Naive thymus-derived CD4-positive, alpha-beta T cell (primary cell): ENCODE measurements around the gene FAM89A. TPM values are rescaled to one million over a fixed set of nuclear protein-coding genes. Genes with fewer than 3 reads are reported as not detected.
"Not testable (repeated sequence)": the region's sequence is repeated elsewhere in the genome, so short reads cannot be mapped to it uniquely, and the experiment has no call there.

ENCODE experiments used
- ATAC-seq: fragments of 150-1000 bp; cut with Tn5 transposase; 2 replicates; pipeline ENCODE4 v1.10.0; 2021; ENCODE audit warnings: mild to moderate bottlenecking, moderate library complexity
- CTCF ChIA-PET: fragments of 350-600 bp; sonication (Branson Sonifier 250); formaldehyde crosslinking; loops from one replicate; lab custom pipeline; 2021; ENCODE audit warnings: antibody characterized with exemption; lab: Charles Lee
- POLR2A ChIA-PET: fragments of 350-600 bp; sonication (Branson Sonifier 250); formaldehyde crosslinking; loops from one replicate; lab custom pipeline; 2021; ENCODE audit warnings: antibody characterized with exemption, inconsistent platforms; lab: Charles Lee
- DNase-seq, 9 donors: peaks; one replicate each; pipeline versions ENCODE4 v3.0.0 to v3.0.0-alpha.2; 2020 to 2022; ENCODE audit warnings: mixed read lengths in 1 of 9
- H3K27ac ChIP-seq: one replicate; pipeline ENCODE4 v1.7.0; 2013; ENCODE audit warnings: mild to moderate bottlenecking, low read depth, low read length, moderate library complexity
- H3K27me3 ChIP-seq, 2 donors: one replicate each; pipeline ENCODE4 v1.7.0; 2013; ENCODE audit warnings: low read length in 2 of 2, mild to moderate bottlenecking in 2 of 2, moderate library complexity in 2 of 2; ENCODE audit not compliant: control insufficient read depth in 2 of 2, insufficient read depth in 2 of 2
- H3K36me3 ChIP-seq, 3 experiments: 1 replicate in 2 of 3; 2 replicates in 1 of 3; pipeline ENCODE4 v1.7.0; 2013; ENCODE audit warnings: low read length in 3 of 3, mild to moderate bottlenecking in 3 of 3, moderate library complexity in 1 of 3; ENCODE audit not compliant: insufficient read depth in 3 of 3, control insufficient read depth in 2 of 3
- H3K4me1 ChIP-seq, 2 donors: one replicate each; pipeline ENCODE4 v1.7.0; 2013; ENCODE audit warnings: low read length in 2 of 2, mild to moderate bottlenecking in 2 of 2, moderate library complexity in 1 of 2; ENCODE audit not compliant: control insufficient read depth in 2 of 2, insufficient read depth in 2 of 2
- H3K4me3 ChIP-seq: 2 replicates; pipeline ENCODE4 v1.7.0; 2013; ENCODE audit warnings: mild to moderate bottlenecking, low read length
- H3K9me3 ChIP-seq, 3 experiments: 1 replicate in 2 of 3; 2 replicates in 1 of 3; pipeline ENCODE4 v1.7.0; 2013; ENCODE audit warnings: low read length in 3 of 3; ENCODE audit not compliant: control insufficient read depth in 2 of 3
- H3K27ac Mint-ChIP-seq, 9 donors: one replicate each; pipeline ENCODE4 v1.8.0; 2020 to 2022; ENCODE audit warnings: mixed read lengths in 9 of 9, mild to moderate bottlenecking in 8 of 9, moderate library complexity in 5 of 9, inconsistent platforms in 2 of 9
- H3K27me3 Mint-ChIP-seq, 5 donors: one replicate each; pipeline ENCODE4 v1.8.0; 2021 to 2022; ENCODE audit warnings: mixed read lengths in 5 of 5, mild to moderate bottlenecking in 1 of 5
- H3K36me3 Mint-ChIP-seq, 5 donors: one replicate each; pipeline ENCODE4 v1.8.0; 2020 to 2022; ENCODE audit warnings: mixed read lengths in 5 of 5, mild to moderate bottlenecking in 3 of 5, inconsistent platforms in 1 of 5
- H3K4me1 Mint-ChIP-seq, 7 donors: one replicate each; pipeline ENCODE4 v1.8.0; 2020 to 2022; ENCODE audit warnings: mixed read lengths in 7 of 7, mild to moderate bottlenecking in 3 of 7, inconsistent platforms in 1 of 7
- H3K4me3 Mint-ChIP-seq, 10 donors: one replicate each; pipeline ENCODE4 v1.8.0; 2020 to 2022; ENCODE audit warnings: mild to moderate bottlenecking in 10 of 10, mixed read lengths in 10 of 10, moderate library complexity in 6 of 10, inconsistent platforms in 2 of 10
- H3K9me3 Mint-ChIP-seq, 11 donors: one replicate each; pipeline ENCODE4 v1.8.0; 2020 to 2022; ENCODE audit warnings: mixed read lengths in 11 of 11, mild to moderate bottlenecking in 4 of 11, inconsistent platforms in 1 of 11, moderate library complexity in 1 of 11
- intact Hi-C, 2 donors: fragments of 100-400 bp; cut with micrococcal nuclease; formaldehyde crosslinking; loops; one replicate each; pipeline ENCODE4 v1.15.1; 2023
- polyA plus RNA-seq, 2 donors: library from polyadenylated mRNA; unstranded; fragments of 300-500 nt; fragmentation: Illumina TruSeq; gene quantifications; one replicate each; pipeline ENCODE4 v1.2.3, GENCODE V29; 2021
- total RNA-seq, 6 experiments: library from RNA in 5 of 6; stranded (reverse) in 5 of 6; gene quantifications; 1 replicate in 5 of 6; 2 replicates in 1 of 6; pipeline ENCODE4 v1.2.3 and lab custom pipeline; 2021 to 2026

FAM89A gene
- total and polyA plus RNA-seq, 7 experiments from 2014 or later: 4.5 to 12.0 (median 9.0) TPM

DNA sequence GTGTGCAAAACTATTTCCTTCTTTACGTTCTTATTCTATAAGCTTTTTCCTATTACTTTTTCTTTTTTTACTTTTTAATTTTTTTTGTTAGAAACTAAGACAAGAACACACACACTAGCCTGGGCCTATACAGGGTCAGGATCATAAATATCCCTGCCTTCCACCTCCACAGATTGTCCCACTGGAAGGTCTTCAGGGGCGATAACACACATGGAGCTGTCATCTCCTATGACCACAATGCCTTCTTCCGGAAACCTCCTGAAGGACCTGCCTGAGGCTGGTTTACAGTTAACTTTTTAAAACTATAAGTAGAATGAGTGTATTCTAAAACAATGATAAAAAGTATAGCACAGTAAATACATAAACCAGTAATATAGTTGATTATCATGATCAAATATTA lies 10.3 kb upstream of the FAM89A start:
- DNase-seq (no peak), ATAC-seq (no peak)
- Histone ChIP-seq H3K9me3 (no peaks in the 10 kb centered on the region), H3K36me3 (no peaks in the 10 kb centered on the region), H3K4me3 (no peak overlapping the region), H3K27ac (no peak overlapping the region), H3K4me1 (no peaks in the 10 kb centered on the region), H3K27me3 (no peaks in the 10 kb centered on the region)
- H3K36me3 Mint-ChIP-seq: peaks cover 0 to 1% (median 0%) of the 10 kb centered on the region in 5 donors
- POLR2A ChIA-PET: no interaction called here
- CTCF ChIA-PET: no interaction called here
- no peak overlapping the region for H3K4me3 Mint-ChIP-seq
- H3K9me3 Mint-ChIP-seq: peaks cover 0 to 2% (median 0%) of the 10 kb centered on the region in 11 donors
- no peak overlapping the region for H3K27ac Mint-ChIP-seq
- peaks cover 9 to 35% (median 16%) of the 10 kb centered on the region in 5 donors for H3K27me3 Mint-ChIP-seq
- intact Hi-C loops: no loop called here
- peaks cover 0 to 19% (median 16%) of the 10 kb centered on the region in 7 donors for H3K4me1 Mint-ChIP-seq

- Histone ChIP-seq H3K27ac (no peak overlapping the region), H3K4me3 (no peak overlapping the region), H3K9me3 (no peaks in the 10 kb centered on the region), H3K4me1 (no peaks in the 10 kb centered on the region), H3K36me3 (no peaks in the 10 kb centered on the region), H3K27me3 (no peaks in the 10 kb centered on the region)
- ATAC-seq: peak; percentile 24
- Mint-ChIP-seq H3K9me3 (peaks cover 0 to 10% (median 3%) of the 10 kb centered on the region in 11 donors), H3K27ac (no peak overlapping the region), H3K4me3 (no peak overlapping the region), H3K4me1 (peaks cover 0 to 23% (median 16%) of the 10 kb centered on the region in 7 donors), H3K36me3 (peaks cover 0 to 5% (median 0%) of the 10 kb centered on the region in 5 donors), H3K27me3 (peaks cover 9 to 43% (median 16%) of the 10 kb centered on the region in 5 donors)
- ChIA-PET POLR2A (interaction anchor here (0.6 kb wide), 1 partner anchor 9 kb away, joined by 3 read pairs; no protein-coding TSS in a partner anchor), CTCF (no interaction called here)
- no peak for DNase-seq
- intact Hi-C loops: loop anchor here (10.0 kb wide), 3 partner anchors 285 to 555 kb away; partner anchors contain the start of genes COG2 (in 1 of the 2), EXOC8 (in 1 of the 2) and SPRTN (in 1 of the 2)
These were observed 9.3 kb upstream of the FAM89A start for GRCh38 chr1:231049121-231049979.

DNA sequence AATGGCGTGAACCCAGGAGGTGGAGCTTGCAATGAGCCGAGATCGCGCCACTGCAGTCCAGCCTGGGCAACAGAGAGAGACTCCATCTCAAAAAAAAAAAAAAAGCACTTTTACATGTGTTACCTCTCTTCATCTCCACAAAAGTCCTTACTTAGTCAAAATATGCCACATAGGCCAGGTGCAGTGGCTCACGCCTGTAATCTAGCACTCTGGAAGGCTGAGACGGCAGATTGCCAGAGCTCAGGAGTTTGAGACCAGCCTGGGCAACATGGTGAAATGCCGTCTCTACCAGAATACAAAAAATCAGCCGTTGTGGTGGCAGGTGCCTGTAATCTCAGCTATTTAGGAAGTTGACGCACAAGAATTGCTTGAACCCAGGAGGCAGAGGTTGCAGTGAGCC lies 8.4 kb upstream of the FAM89A start:
- H3K36me3 ChIP-seq, H3K4me3 ChIP-seq, H3K4me1 ChIP-seq, H3K9me3 ChIP-seq, DNase-seq, CTCF ChIA-PET, POLR2A ChIA-PET, H3K27ac Mint-ChIP-seq, H3K27ac ChIP-seq, H3K4me3 Mint-ChIP-seq, H3K36me3 Mint-ChIP-seq, H3K27me3 ChIP-seq, ATAC-seq: not testable (repeated sequence)
- intact Hi-C loops: loop anchor here (10.0 kb wide), 3 partner anchors 286 to 556 kb away; partner anchors contain the start of genes COG2 (in 1 of the 2), EXOC8 (in 1 of the 2) and SPRTN (in 1 of the 2)
- Mint-ChIP-seq H3K27me3 (peaks cover 9 to 48% (median 16%) of the 10 kb centered on the region in 5 donors), H3K4me1 (peaks cover 0 to 14% (median 10%) of the 10 kb centered on the region in 7 donors), H3K9me3 (peaks cover 0 to 10% (median 3%) of the 10 kb centered on the region in 11 donors)

- Mint-ChIP-seq H3K9me3 (peaks cover 0 to 10% (median 3%) of the 10 kb centered on the region in 11 donors), H3K27me3 (peaks cover 6 to 56% (median 16%) of the 10 kb centered on the region in 5 donors), H3K27ac (peak overlapping the region in 1 of 9 donors; percentile 56)
- POLR2A ChIA-PET, DNase-seq, H3K4me1 Mint-ChIP-seq, ATAC-seq, H3K4me3 Mint-ChIP-seq, H3K36me3 Mint-ChIP-seq, H3K9me3 ChIP-seq, H3K36me3 ChIP-seq, H3K27me3 ChIP-seq, H3K4me3 ChIP-seq, H3K27ac ChIP-seq, CTCF ChIA-PET, H3K4me1 ChIP-seq: not testable (repeated sequence)
- intact Hi-C loops: loop anchor here (10.0 kb wide), 3 partner anchors 287 to 557 kb away; partner anchors contain the start of genes COG2 (in 1 of the 2), EXOC8 (in 1 of the 2) and SPRTN (in 1 of the 2)
These were observed 7.5 kb upstream of the FAM89A start for GRCh38 chr1:231047529-231047928.

DNA sequence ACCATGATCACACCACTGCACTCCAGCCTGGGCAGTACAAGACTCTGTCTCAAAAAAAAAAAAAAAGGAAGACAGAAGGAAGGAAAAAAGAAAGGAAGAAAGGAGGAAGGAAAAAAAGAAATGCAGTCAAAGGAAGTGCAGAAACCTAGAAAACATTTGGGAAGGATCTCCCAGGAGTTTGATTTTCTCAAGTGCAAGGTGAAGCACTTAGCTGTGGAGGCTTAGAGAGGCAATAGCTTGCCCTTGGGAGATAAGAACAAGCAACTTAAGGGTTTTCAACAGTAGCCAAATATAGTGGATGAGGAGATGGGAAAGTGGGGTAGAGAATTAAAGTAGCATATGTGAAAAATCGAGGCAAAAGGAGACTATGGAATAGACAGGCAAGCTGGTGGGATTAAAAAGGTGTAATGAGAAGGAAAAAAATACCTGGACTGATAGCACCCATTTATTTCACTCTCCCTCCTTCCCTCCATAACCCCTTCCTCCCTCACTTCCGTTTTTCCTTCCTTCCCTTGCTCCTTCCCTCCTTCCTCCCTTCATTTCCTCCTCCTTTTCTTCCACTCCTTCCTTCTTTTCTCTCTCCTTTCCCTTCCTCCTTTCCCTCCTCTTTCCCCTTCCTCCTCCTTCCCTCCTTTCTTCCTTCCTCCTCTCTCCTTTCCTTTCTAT lies 6.8 kb upstream of the FAM89A start:
- Histone ChIP-seq H3K9me3 (no peaks in the 10 kb centered on the region), H3K27ac (no peak overlapping the region), H3K4me3 (no peak overlapping the region), H3K36me3 (no peaks in the 10 kb centered on the region), H3K4me1 (no peaks in the 10 kb centered on the region), H3K27me3 (no peaks in the 10 kb centered on the region)
- no peak for ATAC-seq
- Mint-ChIP-seq H3K9me3 (peaks cover 0 to 10% (median 3%) of the 10 kb centered on the region in 11 donors), H3K27me3 (peaks cover 6 to 62% (median 16%) of the 10 kb centered on the region in 5 donors), H3K4me1 (peaks cover 0 to 7% (median 4%) of the 10 kb centered on the region in 7 donors), H3K4me3 (no peak overlapping the region), H3K36me3 (peaks cover 0 to 5% (median 0%) of the 10 kb centered on the region in 5 donors), H3K27ac (peak overlapping the region in 1 of 9 donors; percentile 21)
- ChIA-PET CTCF (no interaction called here), POLR2A (no interaction called here)
- DNase-seq: no peak
- intact Hi-C loops: loop anchor here (10.0 kb wide), 3 partner anchors 288 to 558 kb away; partner anchors contain the start of genes COG2 (in 1 of the 2), EXOC8 (in 1 of the 2) and SPRTN (in 1 of the 2)
